Stimulated activated CD4-positive, alpha-beta T cell treated with anti-CD3 and anti-CD28 coated beads, Interleukin-15, amount 100 ng/mL, for 1 hour (primary cell): ENCODE measurements around the gene ADGB.

Source experiments
- DNase-seq, 2 donors: peaks; one replicate each; pipeline ENCODE4 v3.0.0-alpha.2; 2020; ENCODE audit warnings: low read depth in 1 of 2, low spot score in 1 of 2

The ADGB gene

DNA sequence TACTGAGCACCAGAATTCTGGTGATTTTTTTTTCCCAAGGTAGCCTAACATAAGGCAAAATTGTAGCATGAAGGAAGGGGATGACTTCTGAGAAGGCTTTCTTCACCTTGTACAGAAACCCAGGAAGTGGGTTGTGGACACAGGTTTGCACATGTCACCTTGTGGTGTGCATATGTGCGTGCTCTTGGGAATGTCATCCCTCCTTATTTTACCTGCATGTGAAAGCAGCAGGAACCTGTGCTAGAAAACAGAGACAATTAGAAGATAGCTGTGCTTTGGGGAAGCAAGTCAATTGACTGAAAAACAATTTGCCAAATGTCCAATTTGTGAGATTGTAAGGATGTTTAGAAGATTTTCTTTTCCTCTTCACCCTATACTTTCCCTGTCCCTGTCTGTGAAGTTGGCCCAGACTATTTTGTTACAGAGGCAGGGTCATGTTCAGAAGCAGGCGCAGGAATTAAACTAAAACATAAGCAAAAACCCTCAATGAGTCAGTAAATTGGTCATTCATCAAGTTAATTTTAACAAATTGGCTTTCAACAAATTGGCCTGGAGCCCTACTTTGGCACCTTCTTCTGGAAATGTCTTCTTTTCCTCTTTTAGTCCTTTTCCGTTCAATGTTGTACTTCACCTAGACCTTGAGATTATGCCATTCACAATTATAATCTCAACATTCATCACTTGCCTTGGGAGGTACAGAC is 261.2 kb downstream of the ADGB start:
- DNase-seq: no peak

DNA sequence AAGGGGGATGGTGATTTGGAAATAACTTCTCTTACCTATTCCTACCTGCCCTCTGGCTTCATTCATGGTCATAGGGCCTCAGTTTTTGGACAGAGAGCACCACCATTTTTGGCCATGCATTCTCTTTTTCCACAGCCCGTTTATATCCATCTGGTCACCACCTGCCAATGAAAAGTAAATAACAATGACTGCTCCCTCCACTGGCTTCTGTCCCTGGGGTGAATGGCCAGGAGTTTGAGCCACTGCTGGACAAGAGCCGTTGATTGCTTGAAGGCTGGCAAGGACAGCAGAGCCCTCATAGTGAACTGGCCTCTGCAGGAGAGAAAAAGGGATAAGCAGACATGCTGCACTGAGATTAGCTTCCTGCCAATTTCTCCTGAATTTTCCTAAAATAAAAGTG is 261.8 kb downstream of the ADGB start:
- DNase-seq: no peak

DNA sequence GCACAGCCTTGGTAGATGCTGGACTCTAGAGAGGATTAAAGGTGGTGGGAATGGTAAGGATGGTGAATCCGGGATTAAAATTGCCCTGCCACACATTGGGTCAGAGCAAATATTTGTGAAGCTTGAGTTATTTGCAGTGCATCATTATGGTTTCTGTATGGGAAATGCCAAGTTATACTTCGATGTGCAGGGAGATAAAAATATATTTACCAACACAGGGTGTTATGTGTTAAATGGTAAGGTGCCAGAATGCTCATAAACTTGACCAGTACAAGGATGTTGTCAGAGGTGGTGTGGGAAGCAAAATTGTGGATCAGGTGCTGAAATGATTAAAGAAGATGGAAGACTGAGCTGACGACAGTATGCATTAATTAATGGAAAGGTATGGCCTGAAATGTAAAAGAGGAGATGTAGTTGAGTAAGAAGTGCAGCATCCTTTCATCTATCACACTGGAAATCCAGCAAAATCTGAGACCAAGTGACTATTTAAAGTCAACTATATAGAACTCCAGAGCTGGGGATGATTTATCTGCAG is 262.3 kb downstream of the ADGB start:
- DNase-seq: no peak

DNA sequence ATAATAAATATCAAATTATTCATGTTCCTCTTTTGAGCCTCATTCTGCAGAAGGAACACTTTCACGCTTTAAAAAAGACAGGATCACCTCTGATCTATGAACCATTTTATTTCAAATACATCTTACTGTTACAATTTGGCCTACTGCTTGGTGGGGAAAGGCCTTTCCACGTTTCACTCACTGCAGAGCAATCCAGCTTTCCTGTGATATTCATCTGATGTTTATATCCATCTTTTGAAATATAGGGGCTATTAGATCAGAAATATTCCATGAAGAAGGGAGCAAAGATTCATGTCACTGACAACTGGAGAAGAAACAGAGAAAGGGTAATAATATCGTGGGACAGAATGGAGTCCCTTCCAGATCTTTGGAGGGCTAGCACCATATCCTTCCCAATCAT is 262.9 kb downstream of the ADGB start:
- no peak for DNase-seq

DNA sequence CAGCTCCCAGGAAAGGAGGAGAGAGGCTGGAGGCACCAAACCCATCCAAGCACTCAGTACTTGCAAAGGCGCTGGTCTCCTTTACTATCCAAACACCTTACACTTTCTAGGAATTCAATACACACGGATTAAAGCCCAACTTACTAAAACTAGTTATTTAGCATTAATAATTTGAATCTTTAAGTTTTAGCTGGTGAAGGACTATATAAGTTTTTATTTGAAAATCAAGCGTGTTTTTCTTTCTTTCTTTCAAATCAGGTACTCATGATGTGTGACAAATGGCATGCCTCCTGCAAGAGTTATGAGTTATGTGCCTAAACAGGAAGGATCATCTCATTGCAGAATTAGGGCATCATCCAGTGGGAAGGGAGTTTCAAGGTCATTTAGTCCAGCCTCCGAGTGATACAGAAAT is 263.7 kb downstream of the ADGB start:
- DNase-seq: no peak

DNA sequence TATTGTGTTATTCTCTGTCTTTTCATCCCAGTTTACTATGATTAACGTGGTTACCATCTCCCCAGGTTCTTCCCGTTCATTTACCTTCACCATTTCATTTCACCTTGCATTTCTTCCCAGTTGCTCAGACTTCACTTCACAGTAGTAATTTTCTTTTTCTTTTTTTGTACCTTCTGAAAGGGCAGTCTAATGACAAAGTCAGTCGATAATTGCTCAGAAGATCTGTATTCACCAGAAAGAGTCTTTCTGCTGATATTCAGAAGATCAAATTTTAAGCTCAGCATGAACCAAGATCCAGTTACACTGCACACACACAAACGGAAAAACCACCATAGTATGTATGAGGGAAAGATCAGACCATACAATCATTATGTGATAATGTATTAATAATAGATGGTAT is 265.5 kb downstream of the ADGB start:
- DNase-seq: no peak

DNA sequence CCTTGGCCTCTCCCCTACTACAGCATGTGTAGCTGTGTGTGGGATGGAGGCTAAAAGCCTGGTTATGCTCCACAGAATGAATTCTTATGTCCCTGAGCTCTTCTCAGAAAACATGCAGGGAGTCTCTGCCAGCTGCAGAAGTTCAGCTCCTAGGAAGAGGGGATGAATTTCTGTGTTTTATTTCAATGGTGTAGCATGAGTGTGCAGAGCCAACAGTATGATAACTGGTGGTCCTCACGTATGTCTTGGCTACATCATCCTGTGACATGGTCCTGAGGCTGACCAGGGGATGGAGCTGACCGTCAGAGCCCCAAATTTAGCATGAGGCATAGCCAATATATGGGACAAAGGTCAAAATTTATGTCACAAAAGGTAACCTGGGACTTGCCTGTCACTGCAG is 266.1 kb downstream of the ADGB start:
- no peak for DNase-seq
